ENCODE measurements around the gene NPAS3.

NPAS3 gene

DNA sequence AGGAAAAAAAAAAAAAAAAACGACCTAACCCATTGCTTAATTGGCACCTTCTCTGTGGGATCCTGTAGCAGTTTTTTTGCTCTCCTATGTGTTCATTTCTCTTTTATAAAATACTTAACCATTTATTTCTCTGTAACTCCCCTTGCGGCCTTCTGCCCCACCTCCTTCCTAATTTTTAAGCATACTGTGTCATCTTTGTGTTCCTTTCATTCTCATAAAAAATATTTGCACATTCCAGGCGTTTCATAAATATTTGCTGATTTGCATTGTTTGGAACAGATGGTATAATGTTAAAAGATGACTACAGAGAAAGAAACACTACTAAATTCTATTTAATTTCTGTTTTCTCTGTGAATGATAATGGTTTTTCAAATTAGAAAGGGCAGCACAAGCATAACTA, 77.9 kb downstream of the NPAS3 start:
- DNase-seq (ENCODE audit: low read depth), result no peak

DNA sequence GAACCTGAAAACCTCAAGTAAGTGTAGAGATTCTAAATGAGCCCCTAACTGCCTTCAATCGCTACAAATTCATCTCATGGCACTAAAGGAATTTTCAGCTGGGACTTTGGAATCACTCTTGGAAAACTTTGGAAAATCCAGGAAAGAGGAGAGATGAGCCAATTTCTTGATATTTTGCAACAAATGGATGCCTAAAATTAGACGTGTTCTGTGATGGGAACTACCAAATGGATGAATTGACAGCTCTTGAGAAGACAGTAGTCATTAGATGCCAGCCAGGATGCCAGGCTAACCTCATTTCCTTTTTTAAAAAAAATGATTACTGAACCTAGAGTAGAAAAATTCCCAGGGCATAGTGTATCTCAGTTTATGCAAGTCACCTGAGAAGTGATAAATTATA, 78.3 kb downstream of the NPAS3 start:
- DNase-seq (ENCODE audit: low read depth), result no peak

DNA sequence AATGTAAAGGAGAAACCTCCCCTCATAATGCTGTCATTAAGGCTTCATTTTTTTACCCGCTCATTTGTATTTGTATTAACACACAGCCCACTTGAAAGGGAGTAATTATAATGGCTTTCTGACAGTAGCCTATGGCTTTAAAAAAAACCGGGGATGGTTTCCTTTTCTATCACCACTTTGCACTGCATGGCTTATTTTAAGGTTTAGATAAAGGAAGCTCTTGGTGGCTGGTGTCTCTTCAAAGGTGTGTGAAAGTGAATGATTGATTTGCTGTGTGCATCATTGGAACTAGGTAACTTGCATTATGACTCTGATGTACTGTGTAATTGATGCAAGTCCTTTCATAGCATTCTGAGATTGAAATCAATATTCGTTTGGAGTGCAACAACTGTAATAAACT, 80.7 kb downstream of the NPAS3 start:
- DNase-seq (ENCODE audit: low read depth), result no peak

DNA sequence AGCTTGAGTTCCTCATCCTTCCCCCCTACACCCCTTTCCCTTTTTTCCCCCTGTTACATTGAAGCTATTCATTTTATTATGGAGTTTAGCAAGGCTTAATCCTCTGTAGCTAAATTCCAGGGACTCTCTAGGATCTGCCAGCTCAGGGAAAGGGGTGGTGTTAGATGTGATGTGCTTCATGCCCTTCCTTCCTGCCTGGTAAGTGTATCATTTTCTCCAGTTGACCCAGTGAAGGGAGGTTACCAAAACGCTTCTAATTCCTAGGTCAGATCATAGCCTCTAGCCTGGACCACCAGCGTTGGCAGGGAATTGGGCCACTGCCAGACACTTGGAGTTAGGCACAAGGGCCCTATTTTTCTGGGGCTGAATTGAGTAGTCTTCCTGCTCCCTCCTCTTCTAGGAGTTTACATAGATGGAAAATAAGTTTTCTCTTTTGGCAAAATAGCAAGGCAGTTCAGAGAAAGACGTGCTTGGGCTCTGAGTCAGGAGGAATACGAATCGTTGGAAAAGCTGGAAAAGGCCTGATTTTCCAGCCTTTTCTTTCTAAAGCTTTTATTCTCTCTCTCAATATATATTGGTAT, 88.3 kb downstream of the NPAS3 start:
- no peak for DNase-seq (ENCODE audit: low read depth)

DNA sequence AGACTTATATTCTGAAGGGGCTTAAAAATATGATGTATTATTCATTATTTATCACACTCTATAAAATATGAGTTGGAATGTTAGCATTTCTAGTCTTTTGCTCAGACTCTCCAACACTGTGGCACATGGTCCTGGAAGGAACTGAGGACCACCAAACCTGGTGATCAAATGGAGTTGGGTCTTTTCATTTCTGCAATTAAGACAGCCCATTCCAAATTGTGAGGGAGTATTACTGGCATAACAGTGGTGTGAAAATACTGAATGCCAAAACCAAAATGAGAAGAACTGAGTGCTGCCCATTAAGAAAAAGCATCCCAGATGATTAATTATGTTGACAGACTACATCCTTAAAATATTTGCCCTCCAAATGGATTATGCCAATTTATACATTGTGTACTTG, 90.8 kb downstream of the NPAS3 start:
- no peak for DNase-seq (ENCODE audit: low read depth)

DNA sequence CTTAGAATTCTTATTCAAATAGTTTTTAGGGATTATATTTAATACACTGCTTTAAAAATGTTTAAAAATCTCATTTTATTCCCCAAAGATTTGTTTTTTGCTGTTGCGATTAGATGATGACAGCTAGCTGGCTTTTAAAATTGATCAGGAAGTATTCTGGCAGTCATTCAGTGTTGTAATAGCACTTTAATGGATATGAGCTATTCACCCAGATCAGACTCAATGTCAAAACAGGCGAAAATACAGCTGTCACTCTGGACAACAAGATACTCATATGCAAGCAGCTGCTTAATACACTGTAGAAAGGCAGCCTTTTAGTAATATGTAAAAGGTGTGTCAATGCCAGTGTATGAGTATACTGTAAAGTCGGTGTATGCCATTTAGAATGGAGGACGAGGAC, 91.7 kb downstream of the NPAS3 start:
- DNase-seq (ENCODE audit: low read depth), result no peak

DNA sequence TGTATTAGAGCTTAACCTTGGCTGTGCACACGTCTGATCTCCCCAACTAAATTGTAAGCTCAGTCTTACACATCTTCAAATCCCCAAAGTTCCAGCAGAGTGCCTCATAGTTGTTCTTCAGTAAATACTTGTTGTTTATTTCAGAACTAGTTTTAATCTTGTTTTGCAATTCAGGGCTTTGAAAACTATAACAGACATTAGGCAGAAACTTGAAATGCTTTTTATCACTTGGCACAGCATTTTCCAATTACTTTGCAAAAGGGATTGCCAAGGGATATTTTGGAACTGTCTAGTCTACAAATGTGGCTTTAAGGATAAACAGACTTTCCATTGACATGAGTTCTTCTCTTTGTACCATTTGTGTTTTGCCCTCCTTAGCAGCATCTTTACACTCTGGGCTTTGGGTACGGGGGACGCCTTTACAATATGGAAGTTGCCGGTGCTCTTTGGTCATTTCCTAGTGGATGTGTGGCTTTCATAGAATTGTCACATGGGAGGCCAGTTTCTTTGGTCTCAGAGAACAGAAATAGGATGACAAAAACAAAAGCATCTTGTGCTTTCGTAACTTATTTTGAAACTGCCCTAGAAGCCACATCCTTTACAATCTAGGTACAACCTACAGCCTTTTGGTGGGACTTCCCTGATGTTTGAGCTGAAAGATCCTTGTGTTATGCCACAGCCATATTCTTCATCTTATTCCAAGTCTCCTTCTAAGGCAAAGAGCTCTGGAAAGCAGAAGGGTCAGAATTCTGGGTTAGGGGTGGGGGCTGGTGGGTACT, 96.9 kb downstream of the NPAS3 start:
- DNase-seq (ENCODE audit: low read depth), result no peak

DNA sequence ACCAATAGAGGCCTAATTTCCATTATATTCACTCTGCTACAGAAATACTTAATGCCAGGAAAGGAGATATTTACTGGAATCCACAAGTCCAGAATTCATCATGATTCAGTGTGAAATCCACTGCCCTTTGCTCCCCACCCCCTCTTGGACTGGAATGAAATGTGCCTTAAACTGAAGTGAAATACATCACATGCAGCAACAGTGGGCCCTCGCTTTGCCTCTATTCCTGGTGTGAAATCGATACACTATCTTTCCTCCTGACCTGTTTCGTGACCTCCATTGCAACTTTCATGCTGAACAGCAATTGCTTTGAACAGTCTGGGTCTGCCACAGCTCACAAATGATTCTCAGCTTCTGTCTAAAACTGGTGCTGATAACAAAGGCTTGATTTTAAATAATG, 100.6 kb downstream of the NPAS3 start:
- DNase-seq (ENCODE audit: low read depth), result no peak

DNA sequence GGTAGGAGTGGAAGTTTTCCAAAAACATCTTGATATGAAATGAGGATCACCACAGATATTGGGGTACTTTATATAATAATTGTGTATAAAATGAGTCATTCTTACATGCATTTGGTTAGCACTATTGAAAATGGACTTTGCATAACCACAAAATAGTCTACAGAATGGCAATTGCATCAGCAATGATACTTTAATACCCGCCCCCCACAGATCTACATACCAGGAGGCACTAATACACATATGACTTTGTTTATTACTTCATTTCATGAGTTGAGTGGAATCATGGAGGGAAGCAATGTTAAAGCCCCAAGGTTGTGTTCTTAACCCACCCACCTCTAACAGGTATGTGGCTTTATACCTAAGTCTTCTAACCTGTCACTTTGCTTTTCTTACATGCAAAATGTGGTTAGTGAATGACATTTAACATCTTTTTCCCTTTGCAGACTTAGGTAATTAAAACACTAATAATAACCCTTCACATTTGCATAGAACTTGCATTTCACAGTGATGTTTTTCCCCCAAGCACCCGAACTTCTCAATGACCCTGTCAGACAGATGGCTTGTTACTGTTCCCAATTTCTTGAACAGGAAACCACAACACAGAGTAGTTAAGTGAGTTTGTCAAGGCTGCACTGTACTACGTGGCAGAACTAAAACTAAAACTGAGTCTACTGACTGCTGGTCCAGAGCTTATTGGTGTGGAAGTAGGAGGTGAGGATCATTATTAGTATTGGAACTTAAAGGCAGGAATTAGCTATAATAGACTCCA, 101.9 kb downstream of the NPAS3 start:
- DNase-seq (ENCODE audit: low read depth), result no peak

DNA sequence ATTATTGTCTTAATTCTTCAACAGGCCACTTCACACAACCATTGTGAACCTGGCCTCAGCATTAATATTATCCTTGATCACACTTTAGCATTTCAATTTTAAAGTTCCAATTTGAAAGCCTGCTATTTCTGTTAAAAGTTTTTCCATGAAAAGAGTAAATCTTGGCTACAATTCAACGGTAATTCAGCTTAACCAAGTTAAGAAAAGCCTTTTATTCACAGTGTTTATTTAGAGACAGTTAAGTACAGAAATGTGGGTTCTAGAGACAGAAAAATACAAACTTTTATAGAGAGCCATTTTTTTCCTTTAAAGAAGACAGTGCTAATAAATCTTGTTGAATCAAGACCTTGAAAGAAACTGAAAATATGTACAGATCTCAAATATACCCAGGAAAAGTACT, 103.9 kb downstream of the NPAS3 start:
- no peak for DNase-seq (ENCODE audit: low read depth)

DNA sequence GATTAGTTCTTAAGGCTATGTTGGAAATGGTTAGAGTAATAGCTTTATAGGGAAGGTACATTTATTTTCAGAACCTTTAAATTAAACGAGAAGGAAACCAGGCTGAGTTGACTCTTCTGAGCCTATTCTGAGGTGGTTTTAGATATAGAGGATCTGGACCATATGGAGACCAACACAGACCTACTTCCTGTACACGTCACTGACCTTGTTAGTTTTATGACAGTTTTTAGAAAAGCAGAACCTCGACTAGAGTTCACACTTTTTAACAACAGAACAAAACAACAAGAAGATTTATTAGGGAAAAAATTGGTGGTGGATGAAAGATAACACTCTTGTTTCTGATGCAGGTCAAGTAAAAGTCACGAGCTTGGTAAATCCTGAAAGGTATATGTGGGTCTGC, 107.1 kb downstream of the NPAS3 start:
- no peak for DNase-seq (ENCODE audit: low read depth)

DNA sequence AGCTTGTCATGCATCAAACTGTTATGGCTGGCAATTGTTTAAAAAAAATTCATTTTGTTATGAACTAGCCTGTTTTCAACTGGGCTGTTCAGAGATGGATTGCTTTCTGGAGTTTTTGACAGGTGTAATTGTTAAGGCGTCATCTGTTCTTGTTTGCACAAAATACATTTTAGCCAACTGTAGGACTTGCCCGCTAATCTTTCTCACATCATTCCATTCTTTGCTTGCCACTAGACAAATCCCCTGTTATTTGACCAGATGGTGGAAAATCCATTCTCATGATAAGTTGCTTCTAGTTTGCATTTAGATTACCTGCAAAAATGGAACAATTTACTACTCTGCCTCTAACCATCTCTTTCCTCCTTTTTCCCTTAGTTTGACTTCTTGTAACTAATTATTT, 114.3 kb downstream of the NPAS3 start:
- DNase-seq (ENCODE audit: low read depth), result no peak

DNA sequence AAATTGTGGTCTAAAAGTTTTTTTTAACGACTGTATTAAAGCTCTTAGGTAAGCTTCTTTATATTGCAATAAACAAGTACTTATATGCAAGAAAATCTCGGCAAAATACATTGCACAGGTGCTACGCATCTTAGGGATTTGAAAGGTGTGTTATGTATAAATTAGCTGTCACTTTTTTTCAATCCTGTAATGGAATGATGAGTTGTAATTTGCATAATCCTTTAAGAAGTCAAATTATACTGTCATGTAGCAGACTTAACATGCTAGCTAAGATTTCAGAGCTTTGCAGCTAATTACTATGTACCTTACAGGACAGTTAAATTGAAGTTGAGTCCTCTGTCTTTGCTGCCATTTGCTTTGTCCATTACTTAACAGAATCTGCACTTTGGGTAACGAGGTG, 117.5 kb downstream of the NPAS3 start:
- no peak for DNase-seq (ENCODE audit: low read depth)

DNA sequence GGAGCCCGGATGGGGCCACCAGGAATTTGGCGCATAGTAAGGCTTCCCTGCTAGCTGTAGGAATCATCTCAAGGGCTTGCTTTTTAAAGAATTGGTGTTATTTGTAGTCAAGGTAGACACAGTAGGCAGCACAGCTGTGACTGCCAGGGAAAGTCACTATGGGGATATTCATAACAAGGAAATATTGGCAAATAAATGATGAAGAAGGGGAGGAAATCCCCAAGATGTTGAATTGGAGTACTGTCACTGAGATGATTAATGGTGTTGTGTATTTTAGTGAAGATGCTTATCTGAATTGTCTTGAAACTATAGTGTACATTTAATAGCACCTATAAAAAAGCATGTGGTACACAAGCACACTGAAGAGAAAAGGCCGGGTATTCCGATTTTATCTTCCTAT, 118.9 kb downstream of the NPAS3 start:
- DNase-seq (ENCODE audit: low read depth), result no peak

DNA sequence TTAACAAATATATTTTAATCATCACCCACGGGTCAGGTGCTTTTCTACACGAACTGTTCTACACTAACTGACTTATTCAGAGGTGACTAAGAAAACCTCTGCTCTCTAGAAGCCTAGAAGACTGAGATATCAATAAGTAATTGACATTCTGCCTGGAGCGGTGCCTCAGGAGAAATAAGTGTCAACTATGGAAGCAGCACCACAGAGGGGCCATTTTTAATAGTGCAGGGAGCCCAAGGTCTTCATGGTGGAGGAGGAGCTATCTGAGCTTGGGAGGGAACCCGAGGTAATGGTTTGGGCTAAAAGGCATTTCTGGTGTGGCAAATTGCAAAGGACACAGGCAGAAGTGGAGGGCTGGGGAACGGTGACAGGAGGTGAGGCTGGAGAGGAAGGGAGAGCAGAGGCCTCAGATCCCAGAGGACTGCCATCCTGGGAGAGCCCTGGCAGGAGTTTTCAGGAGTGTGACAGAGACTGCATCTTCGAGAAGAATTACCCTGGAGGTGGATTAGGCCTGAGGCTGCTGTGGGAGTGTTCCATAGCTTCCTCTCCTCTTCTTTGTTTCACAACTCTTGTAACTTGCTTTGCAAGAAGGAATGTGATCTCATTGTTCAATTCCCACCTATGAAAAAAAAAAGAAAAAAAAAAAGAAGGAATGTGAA, 123.1 kb downstream of the NPAS3 start:
- no peak for DNase-seq (ENCODE audit: low read depth)

DNA sequence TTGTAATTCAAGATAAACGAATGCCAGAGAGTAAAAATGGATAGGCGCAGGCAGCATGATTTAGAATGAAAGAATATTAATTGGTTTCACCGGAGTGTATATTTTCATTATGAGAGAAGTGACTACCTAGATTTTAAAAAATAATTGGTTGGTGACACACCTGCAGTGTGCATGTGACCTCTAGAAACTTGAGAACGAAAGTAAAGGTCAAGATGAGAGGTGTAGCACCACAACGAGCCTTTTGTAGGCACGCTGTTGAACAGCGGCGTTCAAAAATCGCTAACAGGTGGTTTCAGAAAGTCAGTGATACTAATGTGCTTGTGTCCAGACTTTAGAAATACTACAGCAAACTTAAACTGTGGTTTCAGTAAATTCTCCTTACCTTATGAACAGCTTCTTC, 123.8 kb downstream of the NPAS3 start:
- DNase-seq (ENCODE audit: low read depth), result no peak

DNA sequence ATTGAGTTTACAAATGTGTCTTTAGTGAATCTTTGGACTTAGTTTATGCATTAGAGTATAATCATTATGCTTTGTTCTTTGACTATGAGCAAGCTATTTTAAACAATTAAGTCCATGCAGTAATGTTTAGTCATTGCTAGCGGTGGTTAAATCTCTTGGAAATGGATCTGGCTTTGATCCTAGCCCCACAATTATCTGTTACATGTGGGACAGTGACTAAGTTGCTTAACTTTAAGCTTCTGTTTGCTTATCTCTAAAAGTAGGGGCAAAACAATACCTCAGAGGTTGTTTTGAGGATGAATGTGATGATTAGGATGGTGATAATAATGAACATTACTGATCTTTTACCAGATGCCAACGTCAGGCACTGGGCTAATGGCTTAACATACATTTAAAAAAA, 124.2 kb downstream of the NPAS3 start:
- DNase-seq (ENCODE audit: low read depth), result no peak

DNA sequence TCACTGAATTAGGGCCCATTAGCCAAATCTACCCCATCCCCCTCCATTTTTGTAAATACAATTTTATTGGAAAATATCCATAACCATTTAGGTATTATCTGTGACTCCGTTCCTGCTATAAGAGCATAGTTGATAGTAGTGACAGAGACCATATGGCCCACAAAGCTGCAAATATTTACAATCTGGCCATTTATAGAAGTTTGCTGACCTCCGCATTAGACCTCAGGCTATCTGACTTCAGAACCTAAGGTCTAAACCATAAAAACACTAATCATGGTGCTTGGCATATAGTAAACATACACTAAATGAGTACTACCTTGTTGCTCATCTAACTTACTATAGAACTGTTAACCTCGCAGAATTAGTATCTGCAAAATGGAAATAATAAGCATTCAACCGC, 124.8 kb downstream of the NPAS3 start:
- no peak for DNase-seq (ENCODE audit: low read depth)

DNA sequence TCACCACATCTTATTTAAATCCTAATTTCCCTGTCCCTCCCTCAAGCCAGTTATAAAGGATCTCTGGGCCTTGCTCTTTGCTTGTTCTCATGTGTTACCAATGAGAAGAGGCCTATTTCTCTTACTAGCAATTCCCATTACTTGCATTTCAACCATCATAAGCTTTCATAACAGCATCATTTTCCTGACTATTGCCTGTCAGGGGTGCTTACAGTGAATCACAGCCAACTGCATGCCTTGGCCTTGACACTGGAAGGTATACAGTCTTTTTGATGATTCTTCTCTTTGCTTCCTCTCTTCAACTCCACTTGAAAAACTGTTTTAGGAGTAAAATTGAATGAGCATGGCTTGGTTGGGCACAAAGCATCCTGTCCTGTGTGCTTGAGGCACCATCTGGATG, 127.0 kb downstream of the NPAS3 start:
- DNase-seq (ENCODE audit: low read depth), result no peak

DNA sequence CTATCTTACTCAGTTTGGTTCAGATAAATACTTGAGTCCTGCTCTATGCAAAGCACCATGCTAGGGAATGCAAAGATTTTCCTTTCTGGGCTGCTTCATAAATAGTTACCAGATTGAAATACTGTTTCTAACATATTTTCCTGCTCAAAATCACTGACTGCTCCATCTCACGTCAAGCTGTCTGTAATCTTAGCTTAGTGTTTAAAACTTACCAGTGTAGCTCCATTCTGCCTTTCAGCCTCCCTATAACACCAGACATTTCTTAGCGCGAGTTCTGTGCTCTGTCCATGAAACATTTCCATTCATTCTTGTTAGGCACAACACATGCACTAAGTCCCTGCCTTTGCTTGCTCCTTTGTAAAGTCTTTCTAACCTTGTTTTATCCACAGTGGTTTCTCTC, 129.4 kb downstream of the NPAS3 start:
- no peak for DNase-seq (ENCODE audit: low read depth)

DNA sequence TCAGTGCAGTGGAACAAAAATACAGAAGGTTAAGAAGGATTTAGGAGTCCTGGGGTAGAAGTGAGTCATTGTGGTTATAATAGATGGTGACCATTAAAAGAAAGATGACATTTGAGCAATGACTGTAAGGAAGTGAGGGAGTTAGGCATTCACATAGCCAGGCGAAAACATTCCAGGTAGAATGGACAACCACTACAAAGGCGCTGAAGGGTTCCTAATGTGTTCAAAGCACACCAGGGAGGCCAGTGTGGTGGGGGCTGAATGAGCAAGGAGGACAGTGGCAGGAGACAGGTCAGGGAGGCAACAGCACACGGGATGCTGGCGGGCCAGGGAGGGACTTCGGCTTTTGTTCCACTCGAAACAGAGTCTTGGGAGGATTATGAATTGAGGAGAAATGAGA, 129.9 kb downstream of the NPAS3 start:
- DNase-seq (ENCODE audit: low read depth), result no peak

DNA sequence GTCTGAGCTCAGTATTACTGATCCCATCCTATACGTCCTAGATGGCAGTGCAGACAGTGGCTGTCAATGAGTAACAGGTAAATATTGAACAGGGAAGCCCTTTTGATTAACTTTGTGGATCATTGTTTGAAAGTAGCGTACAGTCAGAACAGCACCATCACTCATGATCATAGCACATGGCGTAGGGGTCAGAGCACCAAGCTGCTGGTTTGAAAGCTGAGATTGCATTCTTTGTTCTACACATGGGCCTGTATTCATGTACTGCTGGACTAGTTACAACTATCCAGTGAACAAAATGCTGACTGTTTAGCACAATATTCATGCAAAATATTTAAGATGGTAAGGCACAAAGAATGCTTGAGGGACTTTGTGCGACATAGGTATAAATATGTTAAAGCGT, 131.8 kb downstream of the NPAS3 start:
- DNase-seq (ENCODE audit: low read depth), result no peak

DNA sequence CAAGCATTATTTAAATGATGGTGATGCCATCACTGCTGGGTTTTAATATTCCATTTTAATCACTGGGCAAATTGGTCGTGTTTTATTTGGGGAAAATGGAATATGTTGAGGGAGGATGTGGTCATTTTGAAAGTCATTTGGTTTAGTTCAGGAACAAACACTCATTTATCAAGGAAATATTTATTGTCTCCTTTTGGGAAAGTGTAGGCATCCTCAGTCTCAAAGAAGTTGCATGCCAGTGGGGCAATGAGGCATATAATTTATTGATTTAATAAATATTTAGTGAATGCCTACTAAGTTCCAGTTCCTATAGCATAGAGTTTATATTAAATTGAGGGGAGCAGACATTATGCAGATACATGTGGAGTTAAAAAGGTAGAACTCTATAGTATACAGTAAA, 134.3 kb downstream of the NPAS3 start:
- no peak for DNase-seq (ENCODE audit: low read depth)
